Vagina (tissue), 2 donors: ENCODE results near the gene FSTL4.

ENCODE experiments used
- CTCF ChIP-seq, 3 experiments: fragments of 450-650 bp in 2 of 3; fragments of 200-600 bp in 1 of 3; sonication (generic) in 1 of 3; IDR thresholded peaks; one replicate each; pipeline ENCODE4 v1.5.1; 2017 to 2019; ENCODE audit warnings: antibody characterized with exemption in 3 of 3, mild to moderate bottlenecking in 2 of 3, moderate library complexity in 2 of 3
- POLR2A ChIP-seq, 2 donors: fragments of 450-650 bp; IDR thresholded peaks; one replicate each; pipeline ENCODE4 v1.6.1; 2017; ENCODE audit warnings: antibody characterized with exemption in 2 of 2, mild to moderate bottlenecking in 2 of 2, moderate library complexity in 2 of 2
- POLR2AphosphoS5 ChIP-seq, 2 donors: sonication (generic); formaldehyde crosslinking; IDR thresholded peaks; one replicate each; pipeline ENCODE4 v1.9.0; 2017; ENCODE audit warnings: antibody characterized with exemption in 2 of 2, mild to moderate bottlenecking in 2 of 2, low read depth in 1 of 2; ENCODE audit not compliant: insufficient read depth in 1 of 2

- no peak for TF ChIP-seq POLR2A (IDR thresholded peaks at IDR 0.05)
- TF ChIP-seq POLR2AphosphoS5 (IDR thresholded peaks at IDR 0.05; ENCODE audit: insufficient read depth in 1 of 2, low read depth in 1 of 2): no peak
- no peak for TF ChIP-seq CTCF (IDR thresholded peaks at IDR 0.05)
Measured at GRCh38 chr5:133602835-133603380, 9.4 kb downstream of the FSTL4 start.
